Measurements from ENCODE around the gene IL10RB. TPM values are rescaled to one million over a fixed set of nuclear protein-coding genes. Genes with fewer than 3 reads are reported as not detected.
A peak's percentile ranks its signal among the peaks of the same experiment; 100 is the strongest.
"Not testable (repeated sequence)": the region's sequence is repeated elsewhere in the genome, so short reads cannot be mapped to it uniquely, and the experiment has no call there.

Gene IL10RB
- total and polyA plus RNA-seq, 2 donors (not counting 1 experiment from before 2014, with no cell fraction given): 29.3 to 32.5 TPM

GRCh38 chr21:33317145-33317544 lies 51.0 kb downstream of the IL10RB start:
- intact Hi-C loops (cut with micrococcal nuclease): no loop called here
- H3K27ac Mint-ChIP-seq: no peak overlapping the region
- ATAC-seq (ENCODE audit: low read depth): no peak

DNA sequence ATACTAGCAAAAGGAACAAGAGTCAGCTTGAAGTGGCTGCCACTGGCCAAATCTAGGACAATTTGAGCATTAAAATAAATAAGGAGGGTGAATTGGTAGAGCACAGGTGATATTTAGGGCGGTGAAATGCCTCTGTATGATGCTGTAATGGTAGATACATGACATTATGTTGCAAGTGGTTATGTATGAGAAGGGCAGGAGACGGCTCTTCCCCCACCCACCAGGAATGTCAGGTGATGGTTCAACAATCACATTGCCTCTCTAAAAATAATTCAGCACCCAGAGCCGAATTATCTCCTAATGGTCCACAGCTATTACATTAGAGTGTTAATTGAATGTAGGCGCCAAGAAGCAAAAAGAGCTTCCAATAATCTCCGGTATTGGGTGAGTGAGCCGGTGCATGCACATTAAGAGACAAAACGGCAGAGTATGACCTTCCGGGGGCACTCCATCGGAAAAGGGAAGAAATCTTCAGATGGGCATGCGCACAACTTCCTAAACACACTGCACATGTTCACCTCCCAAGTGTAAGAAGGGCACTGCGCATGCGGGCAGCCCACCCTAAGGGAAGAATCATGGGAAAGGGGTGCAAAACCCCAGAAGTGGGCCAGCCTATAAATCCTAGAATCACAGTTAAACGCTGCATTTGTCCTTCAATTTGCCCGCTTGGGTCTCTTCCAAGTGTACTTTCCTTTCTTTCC lies 51.8 kb downstream of the IL10RB start:
- H3K4me3 Mint-ChIP-seq: no peak overlapping the region
- POLR2A ChIA-PET: no interaction called here
- H3K4me1 Mint-ChIP-seq: peaks cover 8% of the 10 kb centered on the region
- Histone ChIP-seq H3K9ac (ENCODE audit: low read length) (no peak overlapping the region), H3K27ac (ENCODE audit: low read length in 2 of 2) (no peak overlapping the region), H4K20me1 (ENCODE audit: control insufficient read depth, insufficient read depth, low read length, poor library complexity, severe bottlenecking) (no peaks in the 10 kb centered on the region), H2AFZ (ENCODE audit: insufficient read depth, low read depth, low read length, poor library complexity, severe bottlenecking) (no peak overlapping the region), H3K9me3 (ENCODE audit: control extremely low read depth in 1 of 3, control insufficient read depth in 2 of 3, insufficient read depth in 1 of 3, low read length in 2 of 3) (no peaks in the 10 kb centered on the region), H3K4me3 (ENCODE audit: control extremely low read depth in 1 of 5, extremely low read depth in 1 of 5, insufficient read depth in 1 of 5, low read depth in 2 of 5, low read length in 4 of 5) (no peak overlapping the region), H3K4me2 (replicated peaks; ENCODE audit: low read depth, low read length, poor library complexity, severe bottlenecking) (no peak overlapping the region), H3K4me1 (ENCODE audit: control insufficient read depth in 2 of 2, insufficient read depth in 2 of 2, low read length in 2 of 2) (peaks cover 4 to 5% of the 10 kb centered on the region in 2 donors), H3K27me3 (replicated peaks in 1 of 4; ENCODE audit: control extremely low read depth in 1 of 4, control insufficient read depth in 3 of 4, insufficient read depth in 4 of 4, low read length in 3 of 4) (no peaks in the 10 kb centered on the region), H3K36me3 (replicated peaks in 1 of 2; ENCODE audit: control extremely low read depth in 1 of 2, control insufficient read depth in 1 of 2, extremely low read depth in 1 of 2, insufficient read depth in 2 of 2, low read length in 1 of 2) (no peaks in the 10 kb centered on the region), H3K79me2 (ENCODE audit: control insufficient read depth, insufficient read depth, low read length) (no peaks in the 10 kb centered on the region)
- CTCF ChIA-PET: interaction anchor here (1.2 to 3.8 kb wide), 3 partner anchors 18 to 118 kb away, joined by 5 to 10 read pairs (median 7); no protein-coding TSS in a partner anchor
- over 99% methylated on average over 10 of the region's 14 CpGs for WGBS (ENCODE audit: insufficient coverage)
- intact Hi-C loops (cut with micrococcal nuclease): no loop called here
- H3K27me3 Mint-ChIP-seq: no peaks in the 10 kb centered on the region
- DNase-seq (no peak), ATAC-seq (ENCODE audit: low read depth) (no peak)
- no peak for TF ChIP-seq EZH2 (IDR thresholded peaks at IDR 0.05; ENCODE audit: borderline replicate concordance, insufficient read depth, low read depth, low read length, poor library complexity, severe bottlenecking)
- TF ChIP-seq, protein P1, sequence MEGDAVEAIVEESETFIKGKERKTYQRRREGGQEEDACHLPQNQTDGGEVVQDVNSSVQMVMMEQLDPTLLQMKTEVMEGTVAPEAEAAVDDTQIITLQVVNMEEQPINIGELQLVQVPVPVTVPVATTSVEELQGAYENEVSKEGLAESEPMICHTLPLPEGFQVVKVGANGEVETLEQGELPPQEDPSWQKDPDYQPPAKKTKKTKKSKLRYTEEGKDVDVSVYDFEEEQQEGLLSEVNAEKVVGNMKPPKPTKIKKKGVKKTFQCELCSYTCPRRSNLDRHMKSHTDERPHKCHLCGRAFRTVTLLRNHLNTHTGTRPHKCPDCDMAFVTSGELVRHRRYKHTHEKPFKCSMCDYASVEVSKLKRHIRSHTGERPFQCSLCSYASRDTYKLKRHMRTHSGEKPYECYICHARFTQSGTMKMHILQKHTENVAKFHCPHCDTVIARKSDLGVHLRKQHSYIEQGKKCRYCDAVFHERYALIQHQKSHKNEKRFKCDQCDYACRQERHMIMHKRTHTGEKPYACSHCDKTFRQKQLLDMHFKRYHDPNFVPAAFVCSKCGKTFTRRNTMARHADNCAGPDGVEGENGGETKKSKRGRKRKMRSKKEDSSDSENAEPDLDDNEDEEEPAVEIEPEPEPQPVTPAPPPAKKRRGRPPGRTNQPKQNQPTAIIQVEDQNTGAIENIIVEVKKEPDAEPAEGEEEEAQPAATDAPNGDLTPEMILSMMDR (IDR thresholded peaks at IDR 0.05): no peak
- no peak overlapping the region for H3K27ac Mint-ChIP-seq
- H3K9me3 Mint-ChIP-seq (ENCODE audit: insufficient read depth): no peaks in the 10 kb centered on the region

More at GRCh38 chr21:33317145-33317544, 51.0 kb downstream of the IL10RB start:
- no peak overlapping the region for H3K4me3 ChIP-seq (ENCODE audit: control extremely low read depth in 1 of 5, extremely low read depth in 1 of 5, insufficient read depth in 1 of 5, low read depth in 2 of 5, low read length in 4 of 5)
- peaks cover 7 to 11% of the 10 kb centered on the region in 2 donors for H3K4me1 ChIP-seq (ENCODE audit: control insufficient read depth in 2 of 2, insufficient read depth in 2 of 2, low read length in 2 of 2)
- Mint-ChIP-seq H3K27me3 (no peaks in the 10 kb centered on the region), H3K4me1 (peaks cover 15% of the 10 kb centered on the region), H3K9me3 (ENCODE audit: insufficient read depth) (no peaks in the 10 kb centered on the region), H3K4me3 (no peak overlapping the region)
- H3K79me2 ChIP-seq (ENCODE audit: control insufficient read depth, insufficient read depth, low read length): no peaks in the 10 kb centered on the region
- WGBS (ENCODE audit: insufficient coverage): no CpG with 5 or more reads among the region's 6 CpGs
- H3K36me3 ChIP-seq (replicated peaks in 1 of 2; ENCODE audit: control extremely low read depth in 1 of 2, control insufficient read depth in 1 of 2, extremely low read depth in 1 of 2, insufficient read depth in 2 of 2, low read length in 1 of 2): no peaks in the 10 kb centered on the region
- H3K27me3 ChIP-seq (replicated peaks in 1 of 4; ENCODE audit: control extremely low read depth in 1 of 4, control insufficient read depth in 3 of 4, insufficient read depth in 4 of 4, low read length in 3 of 4): no peaks in the 10 kb centered on the region
- H2AFZ ChIP-seq (ENCODE audit: insufficient read depth, low read depth, low read length, poor library complexity, severe bottlenecking): no peak overlapping the region
- DNase-seq: no peak
- no peaks in the 10 kb centered on the region for H4K20me1 ChIP-seq (ENCODE audit: control insufficient read depth, insufficient read depth, low read length, poor library complexity, severe bottlenecking)
- H3K27ac ChIP-seq (ENCODE audit: low read length in 2 of 2): no peak overlapping the region
- no peaks in the 10 kb centered on the region for H3K9me3 ChIP-seq (ENCODE audit: control extremely low read depth in 1 of 3, control insufficient read depth in 2 of 3, insufficient read depth in 1 of 3, low read length in 2 of 3)
- ChIA-PET CTCF (interaction anchor here (0.8 kb wide), 1 partner anchor 128 kb away, joined by 4 read pairs; no protein-coding TSS in a partner anchor), POLR2A (no interaction called here)
- TF ChIP-seq, protein P1 (IDR thresholded peaks at IDR 0.05): no peak
- no peak for TF ChIP-seq EZH2 (IDR thresholded peaks at IDR 0.05; ENCODE audit: borderline replicate concordance, insufficient read depth, low read depth, low read length, poor library complexity, severe bottlenecking)
- no peak overlapping the region for H3K4me2 ChIP-seq (replicated peaks; ENCODE audit: low read depth, low read length, poor library complexity, severe bottlenecking)
- no peak overlapping the region for H3K9ac ChIP-seq (ENCODE audit: low read length)

DNA sequence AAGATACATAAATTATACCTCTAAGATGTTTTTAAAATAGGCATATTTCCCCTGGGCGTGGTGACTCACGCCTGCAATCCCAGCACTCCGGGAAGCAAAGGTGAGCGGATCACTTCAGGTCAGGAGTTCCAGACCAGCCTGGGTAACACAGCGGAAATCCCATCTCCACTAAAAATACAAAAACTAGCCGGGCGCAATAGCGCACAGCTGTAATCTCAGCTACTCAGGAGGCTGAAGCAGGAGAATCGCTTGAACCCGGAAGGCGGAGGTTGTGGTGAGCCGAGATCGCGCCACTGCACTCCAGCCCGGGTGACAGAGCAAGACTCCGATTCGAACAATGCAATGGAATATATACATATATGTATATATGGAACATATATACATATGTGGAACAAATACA lies 54.8 kb downstream of the IL10RB start:
- H3K9me3 ChIP-seq (ENCODE audit: control extremely low read depth in 1 of 3, control insufficient read depth in 2 of 3, insufficient read depth in 1 of 3, low read length in 2 of 3); H3K4me3 Mint-ChIP-seq; H3K4me3 ChIP-seq (ENCODE audit: control extremely low read depth in 1 of 5, extremely low read depth in 1 of 5, insufficient read depth in 1 of 5, low read depth in 2 of 5, low read length in 4 of 5); H3K4me2 ChIP-seq (replicated peaks; ENCODE audit: low read depth, low read length, poor library complexity, severe bottlenecking); H3K27me3 Mint-ChIP-seq; H4K20me1 ChIP-seq (ENCODE audit: control insufficient read depth, insufficient read depth, low read length, poor library complexity, severe bottlenecking); H3K9ac ChIP-seq (ENCODE audit: low read length); H3K4me1 ChIP-seq (ENCODE audit: control insufficient read depth in 2 of 2, insufficient read depth in 2 of 2, low read length in 2 of 2); H3K4me1 Mint-ChIP-seq; DNase-seq; H2AFZ ChIP-seq (ENCODE audit: insufficient read depth, low read depth, low read length, poor library complexity, severe bottlenecking); ATAC-seq (ENCODE audit: low read depth); H3K27me3 ChIP-seq (replicated peaks in 1 of 4; ENCODE audit: control extremely low read depth in 1 of 4, control insufficient read depth in 3 of 4, insufficient read depth in 4 of 4, low read length in 3 of 4); H3K9me3 Mint-ChIP-seq (ENCODE audit: insufficient read depth); H3K27ac ChIP-seq (ENCODE audit: low read length in 2 of 2); H3K36me3 ChIP-seq (replicated peaks in 1 of 2; ENCODE audit: control extremely low read depth in 1 of 2, control insufficient read depth in 1 of 2, extremely low read depth in 1 of 2, insufficient read depth in 2 of 2, low read length in 1 of 2): not testable (repeated sequence)
- CTCF ChIA-PET: interaction anchor here (1.1 to 3.8 kb wide), 6 partner anchors 21 to 124 kb away, joined by 3 to 10 read pairs (median 5); no protein-coding TSS in a partner anchor
- peaks cover 16% of the 10 kb centered on the region for H3K79me2 ChIP-seq (ENCODE audit: control insufficient read depth, insufficient read depth, low read length)
- intact Hi-C loops (cut with micrococcal nuclease): loop anchor here (2.0 to 10.0 kb wide), 3 partner anchors 24 to 706 kb away; partner anchors contain the start of genes CFAP298 and PAXBP1
- WGBS (ENCODE audit: insufficient coverage): 81% methylated on average over 4 of the region's 17 CpGs
- POLR2A ChIA-PET: interaction anchor here (1.2 kb wide), 1 partner anchor 12 kb away, joined by 3 read pairs; no protein-coding TSS in a partner anchor
- peak overlapping the region; percentile 32 for H3K27ac Mint-ChIP-seq
